GM18507 (cell line): ENCODE data around the gene ZBTB17.
A peak's percentile ranks its signal among the peaks of the same experiment; 100 is the strongest.
"Not testable (repeated sequence)": the region's sequence is repeated elsewhere in the genome, so short reads cannot be mapped to it uniquely, and the experiment has no call there.

Experiments used
- DNase-seq: peaks from one replicate; pipeline ENCODE4 v3.0.0; 2011; ENCODE audit warnings: low read depth; ENCODE audit not compliant: insufficient read length; ENCODE audit errors: extremely low spot score
- FAIRE-seq: peaks from 2 replicates; lab custom pipeline; 2011; peaks lifted over from hg19 to GRCh38; lab: Jason Lieb, UNC

ZBTB17 gene

DNA sequence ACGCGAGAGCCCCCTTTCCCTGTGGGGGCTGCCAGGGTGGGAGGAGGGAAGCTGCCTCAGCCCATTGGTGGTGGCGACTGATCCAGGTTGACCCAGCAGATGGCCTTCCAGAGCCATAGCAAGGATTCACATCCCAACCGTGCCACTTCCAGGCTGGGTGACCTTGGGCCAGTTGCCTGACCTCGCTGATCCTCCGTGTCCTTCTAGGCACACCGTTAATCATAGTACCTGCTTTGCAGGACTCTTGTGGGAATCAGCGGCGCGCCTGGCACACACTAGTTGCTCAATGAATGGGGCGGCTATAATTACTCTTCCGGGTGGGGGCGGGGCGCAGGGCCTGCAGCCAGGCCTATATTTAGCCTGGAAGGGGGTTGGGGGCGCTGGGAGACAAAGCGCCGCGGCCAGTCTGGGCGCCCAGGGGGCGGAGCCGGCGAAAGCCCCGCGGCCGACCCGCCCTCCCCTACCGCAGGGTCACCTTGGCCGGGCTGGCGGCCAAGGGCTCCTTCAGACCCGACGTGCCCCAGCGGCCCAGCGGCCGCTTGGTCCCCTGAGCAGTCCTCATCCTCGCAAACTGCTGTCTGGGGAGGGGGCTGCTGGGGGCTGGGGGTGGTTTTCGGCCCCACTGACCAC lies 36.8 kb upstream of the ZBTB17 start:
- FAIRE-seq (peak; percentile 56), DNase-seq (no peak)

DNA sequence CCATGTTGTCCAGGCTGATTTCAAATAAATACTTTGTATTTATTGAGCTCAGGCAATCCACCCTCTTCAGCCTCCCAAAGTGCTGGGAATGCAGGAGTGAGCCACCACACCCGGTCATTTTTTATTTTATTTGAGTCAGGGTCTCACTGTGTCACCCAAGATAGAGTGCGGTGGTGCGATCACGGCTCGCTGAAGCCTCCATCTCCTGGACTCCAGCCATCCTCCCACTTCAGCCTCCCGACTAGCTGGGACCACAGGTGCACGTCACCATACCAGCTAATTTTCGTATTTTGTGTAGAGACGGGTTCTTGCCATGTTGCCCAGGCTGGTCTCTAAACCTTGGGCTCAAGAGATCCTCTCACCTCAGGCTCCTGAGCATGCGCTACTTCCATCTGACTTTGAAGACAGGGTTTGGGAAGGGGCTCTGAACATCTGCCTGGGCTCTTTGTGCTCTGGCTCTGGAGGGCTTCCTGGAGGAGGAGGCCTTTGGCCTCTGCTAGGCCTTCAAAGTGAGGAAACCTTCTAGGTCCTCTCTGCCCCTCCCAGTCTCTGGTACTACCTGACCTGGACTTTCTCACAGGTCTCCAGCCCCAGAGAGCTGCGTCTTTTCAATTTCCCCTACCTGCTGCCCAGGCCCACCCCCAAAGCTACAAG lies 36.2 kb upstream of the ZBTB17 start:
- FAIRE-seq (no peak), DNase-seq (no peak)

DNA sequence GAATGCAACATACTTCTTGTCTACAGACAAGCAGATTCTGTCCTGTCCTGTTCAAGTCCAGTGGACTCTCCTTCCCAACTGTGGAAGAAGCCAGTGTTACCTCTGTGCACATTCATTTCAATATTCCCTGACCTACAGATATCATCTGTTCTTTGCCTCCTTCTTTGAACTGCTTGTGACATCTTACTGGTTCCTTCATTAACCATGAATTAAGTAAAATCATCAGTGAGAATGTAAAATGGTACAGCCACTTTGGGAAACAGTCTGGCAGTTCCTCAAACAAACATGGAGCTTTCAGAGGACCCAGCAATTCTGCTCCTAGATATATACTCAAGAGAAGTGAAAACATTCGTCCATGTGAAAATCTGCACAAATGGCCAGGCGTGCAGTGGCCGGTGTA lies 34.9 kb upstream of the ZBTB17 start:
- DNase-seq: no peak
- no peak for FAIRE-seq

DNA sequence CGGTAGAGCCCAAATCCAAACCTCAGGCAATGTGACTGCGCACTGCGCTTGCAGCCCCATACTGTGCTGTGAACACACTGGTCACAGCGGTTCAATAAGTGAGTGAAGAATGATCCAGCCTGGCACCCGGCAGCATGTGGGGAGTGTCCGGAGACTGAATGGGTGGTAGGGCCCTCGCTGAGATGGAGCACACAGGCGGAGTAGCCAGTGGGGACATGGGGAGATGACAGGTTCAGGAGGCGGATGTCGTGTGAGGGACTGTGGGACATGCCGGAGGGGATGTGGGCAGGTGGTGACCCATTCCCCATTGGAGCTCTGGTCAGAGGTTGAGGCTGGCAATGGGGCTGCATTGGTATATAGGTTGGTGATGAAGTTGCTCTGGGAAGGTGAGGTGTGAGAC lies 33.8 kb upstream of the ZBTB17 start:
- DNase-seq (no peak), FAIRE-seq (no peak)

DNA sequence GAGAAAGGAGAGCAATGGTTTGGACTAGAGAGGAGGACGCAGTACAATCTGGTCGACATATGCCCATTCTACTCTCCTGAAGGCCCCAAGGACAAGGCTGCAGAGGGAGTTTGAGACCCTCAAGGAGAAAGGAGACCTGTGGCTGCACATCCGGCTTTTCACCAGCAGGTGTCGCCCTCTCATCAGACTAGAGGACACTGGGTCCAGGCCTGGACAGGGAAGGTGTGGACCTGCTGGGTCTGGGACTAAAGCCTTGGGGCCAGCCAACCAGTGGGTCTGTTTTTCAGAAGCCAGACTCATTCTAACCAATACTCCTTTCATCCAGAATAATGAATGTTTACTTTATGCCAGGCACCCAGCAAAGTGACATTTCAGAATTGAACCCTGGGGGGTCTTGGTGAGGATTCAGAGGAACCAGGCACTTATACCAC lies 33.1 kb upstream of the ZBTB17 start:
- DNase-seq (no peak), FAIRE-seq (peak; percentile 88)

DNA sequence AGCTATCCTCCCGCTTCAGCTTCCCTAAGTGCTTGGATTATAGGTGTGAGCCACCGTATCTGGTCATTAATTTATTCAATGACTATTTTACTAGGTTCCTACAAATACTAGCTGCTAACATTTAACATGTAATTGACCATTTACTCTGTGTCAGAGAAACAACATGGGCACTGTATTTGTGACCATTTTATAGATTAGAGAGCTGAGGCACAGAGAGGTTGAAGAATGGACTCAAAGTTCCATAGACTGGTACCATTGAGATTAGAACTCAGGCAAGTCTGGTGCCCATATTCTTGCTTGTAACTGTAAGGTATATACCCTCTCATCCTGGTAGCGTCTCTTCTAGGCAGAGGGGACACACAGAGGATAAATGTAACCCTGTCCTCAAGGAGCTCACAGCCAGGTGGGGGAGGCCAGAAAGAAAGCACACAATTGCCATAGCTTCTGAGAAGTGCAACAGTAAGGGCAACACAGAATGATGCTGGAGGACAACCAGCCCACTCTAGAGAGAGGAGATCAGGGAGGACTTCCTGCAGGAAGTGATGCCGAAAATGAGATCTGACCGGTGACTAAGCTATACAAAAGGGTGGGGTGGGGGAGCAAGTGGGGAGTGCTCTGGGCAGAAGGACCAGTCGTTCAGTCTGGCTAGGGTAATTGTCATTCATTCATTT lies 31.9 kb upstream of the ZBTB17 start:
- no peak for FAIRE-seq
- no peak for DNase-seq

DNA sequence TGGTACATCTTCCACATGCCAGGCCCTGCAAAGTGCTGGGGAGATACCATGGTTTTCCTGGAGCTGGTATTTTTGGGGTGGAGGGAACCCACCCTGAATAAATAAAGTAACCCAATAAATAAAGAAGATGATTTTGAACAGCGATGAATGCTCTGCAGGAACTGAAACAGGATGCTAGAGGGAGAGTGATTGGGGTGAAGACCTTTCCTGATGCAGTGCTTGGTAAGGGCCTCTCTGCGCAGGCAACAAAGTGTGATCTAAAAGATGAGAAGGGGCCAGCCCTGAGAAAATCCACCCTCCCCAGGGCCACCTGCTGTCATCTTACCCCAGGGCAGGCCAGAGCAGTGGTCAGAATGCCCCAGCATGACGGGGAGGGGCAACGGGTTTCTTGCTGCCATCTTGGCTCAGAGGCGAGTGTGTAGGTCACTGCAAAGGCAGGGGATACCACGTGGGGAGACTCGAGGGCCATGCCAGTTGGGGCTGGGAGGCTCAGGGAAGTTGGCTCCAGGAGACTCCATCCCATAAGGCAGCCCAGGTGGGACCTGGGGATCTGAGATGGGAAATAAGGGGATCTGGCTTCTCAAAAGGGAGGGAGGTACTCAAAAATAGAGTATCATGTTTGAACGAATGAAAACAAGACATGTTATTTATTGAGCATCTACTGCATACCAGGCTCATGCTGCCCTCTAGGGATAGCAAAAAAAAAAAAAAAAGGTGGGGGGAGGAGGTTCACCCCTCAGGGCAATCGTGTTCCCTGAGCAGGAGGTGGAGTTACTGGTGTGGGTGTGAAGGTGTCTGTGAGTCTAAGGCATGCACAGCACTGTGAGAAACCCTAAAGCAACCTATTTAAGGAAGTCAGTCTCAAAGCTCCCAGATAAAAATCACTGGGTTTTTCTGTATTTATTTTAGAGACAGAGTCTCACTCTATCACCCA lies 30.9 kb upstream of the ZBTB17 start:
- DNase-seq (no peak), FAIRE-seq (peak; percentile 44)

DNA sequence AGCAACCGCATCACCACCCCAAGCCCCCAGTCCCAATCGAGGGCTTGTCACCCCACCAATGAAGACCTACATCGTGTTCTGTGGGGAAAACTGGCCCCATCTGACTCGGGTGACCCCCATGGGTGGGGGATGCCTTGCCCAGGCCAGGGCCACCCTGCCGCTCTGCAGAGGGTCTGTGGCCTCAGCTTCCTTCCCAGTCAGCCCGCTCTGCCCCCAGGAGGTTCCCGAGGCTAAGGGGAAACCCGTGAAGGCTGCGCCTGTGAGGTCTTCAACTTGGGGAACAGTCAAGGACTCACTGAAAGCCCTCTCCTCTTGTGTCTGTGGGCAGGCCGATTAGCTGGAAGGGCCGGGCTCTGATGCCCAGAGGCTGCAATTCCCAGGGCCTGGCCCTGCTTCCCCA lies 30.1 kb upstream of the ZBTB17 start:
- DNase-seq: no peak
- FAIRE-seq: no peak

DNA sequence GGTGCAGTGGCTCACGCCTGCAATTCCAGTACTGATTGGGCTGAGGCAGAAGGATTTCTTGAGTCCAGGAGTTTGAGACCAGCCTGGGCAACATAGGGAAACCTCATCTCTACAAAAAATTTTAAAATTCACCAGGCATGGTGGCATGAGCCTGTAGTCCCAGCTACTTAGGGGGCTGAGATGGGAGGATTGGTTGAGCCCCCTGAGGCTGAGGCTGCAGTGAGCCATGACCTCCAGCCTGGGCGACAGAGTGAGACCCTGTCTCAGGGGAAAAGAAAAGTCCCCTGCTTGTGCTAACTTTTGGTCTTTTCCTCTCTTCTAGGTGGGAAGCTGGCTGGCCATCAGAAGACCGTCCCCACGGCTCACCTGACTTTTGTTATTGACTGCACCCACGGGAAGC lies 29.7 kb upstream of the ZBTB17 start:
- FAIRE-seq: no peak

DNA sequence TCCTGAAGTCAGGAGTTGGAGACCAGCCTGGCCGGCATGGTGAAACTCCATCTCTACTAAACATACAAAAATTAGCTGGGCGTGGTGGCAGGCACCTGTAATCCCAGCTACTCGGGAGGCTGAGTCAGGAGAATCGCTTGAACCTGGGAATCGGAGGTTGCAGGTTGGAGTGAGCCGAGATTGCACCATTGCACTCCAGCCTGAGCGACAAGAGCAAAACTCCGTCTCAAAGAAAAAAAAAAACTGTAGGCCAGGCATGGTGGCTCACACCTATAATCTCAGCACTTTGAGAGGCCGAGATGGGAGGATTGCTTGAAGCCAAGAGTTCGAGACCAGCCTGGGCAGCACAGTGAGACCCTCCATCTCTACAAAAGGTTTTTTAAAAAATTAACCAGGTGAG lies 25.4 kb upstream of the ZBTB17 start:
- FAIRE-seq, DNase-seq: not testable (repeated sequence)

More for the DNA sequence above, 29.7 kb upstream of the ZBTB17 start:
- DNase-seq: no peak

DNA sequence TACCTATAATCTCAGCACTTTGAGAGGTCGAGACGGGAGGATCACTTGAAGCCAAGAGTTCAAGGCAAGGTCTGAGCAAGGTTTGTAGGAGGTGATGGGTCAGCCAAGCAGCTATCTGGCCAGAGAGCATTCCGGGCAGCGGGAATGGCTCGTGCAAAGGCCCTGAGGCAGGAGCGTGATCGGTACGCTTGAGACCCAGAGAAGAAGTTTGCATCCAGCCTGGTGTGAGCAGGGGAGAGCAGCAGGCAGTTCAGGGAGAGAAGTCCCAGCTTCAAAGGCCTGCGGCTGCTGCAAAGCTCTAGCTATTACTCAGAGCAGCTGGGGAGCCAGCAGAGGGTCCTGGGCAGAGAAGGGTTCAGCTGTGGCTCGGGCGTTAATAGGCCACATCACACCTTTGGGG lies 23.0 kb upstream of the ZBTB17 start:
- no peak for FAIRE-seq

DNA sequence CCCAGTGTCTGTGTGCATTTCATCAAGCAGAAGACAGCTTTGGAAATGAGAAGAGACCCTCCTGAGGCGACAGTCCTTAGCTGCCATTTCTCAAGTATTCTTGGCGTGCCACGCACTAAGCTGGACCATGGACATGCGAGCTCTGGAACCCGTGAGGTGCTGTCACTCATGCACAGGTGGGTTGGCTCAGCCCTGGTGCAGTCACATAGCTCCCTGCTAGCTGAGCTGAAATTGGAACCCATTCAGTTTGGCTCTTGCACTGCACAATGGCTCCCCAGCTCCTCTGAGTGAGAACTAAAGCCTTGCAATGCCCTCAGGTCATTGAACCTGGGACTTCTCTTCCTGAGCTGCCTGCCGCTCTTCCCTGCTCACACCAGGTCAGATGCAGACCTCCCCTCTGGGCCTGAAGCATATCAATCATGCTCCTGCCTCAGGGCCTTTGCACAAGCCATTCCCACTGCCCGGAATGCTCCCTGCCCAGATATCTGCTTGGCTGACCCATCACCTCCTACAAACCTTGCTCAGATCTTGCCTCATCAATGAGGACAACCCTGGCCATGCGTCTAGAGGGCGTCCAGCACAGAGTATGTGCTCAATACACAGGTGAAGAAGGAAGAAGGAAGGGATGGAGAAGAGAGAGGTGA lies 21.9 kb upstream of the ZBTB17 start:
- FAIRE-seq: no peak

More for the DNA sequence above, 23.0 kb upstream of the ZBTB17 start:
- no peak for DNase-seq

DNA sequence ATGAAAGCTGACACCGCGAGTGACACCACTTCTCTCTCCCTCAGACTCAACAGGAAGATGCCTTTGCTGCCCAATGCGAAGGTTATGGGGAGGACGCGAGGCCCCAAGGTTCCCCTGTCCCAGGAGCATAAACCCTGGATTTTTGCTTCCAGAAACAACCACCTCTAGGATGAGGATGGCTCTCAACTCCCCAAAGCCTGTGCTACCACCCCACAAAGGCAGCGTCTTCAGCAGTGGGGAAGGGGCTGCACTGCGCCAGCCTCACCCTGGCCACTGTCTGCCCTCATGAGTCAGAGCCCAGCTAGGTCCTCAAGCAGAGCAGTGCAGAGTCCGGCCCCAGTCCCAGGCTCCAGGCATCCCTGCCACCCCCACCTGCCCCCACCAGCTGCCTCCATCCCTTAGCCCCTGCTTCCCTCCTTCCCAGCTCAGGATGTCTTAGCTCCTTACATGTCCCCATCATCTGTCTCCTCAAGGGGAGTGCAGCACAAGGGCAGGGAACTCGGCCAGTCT lies 21.2 kb upstream of the ZBTB17 start:
- no peak for FAIRE-seq
- DNase-seq: no peak

More for the DNA sequence above, 21.9 kb upstream of the ZBTB17 start:
- no peak for DNase-seq

DNA sequence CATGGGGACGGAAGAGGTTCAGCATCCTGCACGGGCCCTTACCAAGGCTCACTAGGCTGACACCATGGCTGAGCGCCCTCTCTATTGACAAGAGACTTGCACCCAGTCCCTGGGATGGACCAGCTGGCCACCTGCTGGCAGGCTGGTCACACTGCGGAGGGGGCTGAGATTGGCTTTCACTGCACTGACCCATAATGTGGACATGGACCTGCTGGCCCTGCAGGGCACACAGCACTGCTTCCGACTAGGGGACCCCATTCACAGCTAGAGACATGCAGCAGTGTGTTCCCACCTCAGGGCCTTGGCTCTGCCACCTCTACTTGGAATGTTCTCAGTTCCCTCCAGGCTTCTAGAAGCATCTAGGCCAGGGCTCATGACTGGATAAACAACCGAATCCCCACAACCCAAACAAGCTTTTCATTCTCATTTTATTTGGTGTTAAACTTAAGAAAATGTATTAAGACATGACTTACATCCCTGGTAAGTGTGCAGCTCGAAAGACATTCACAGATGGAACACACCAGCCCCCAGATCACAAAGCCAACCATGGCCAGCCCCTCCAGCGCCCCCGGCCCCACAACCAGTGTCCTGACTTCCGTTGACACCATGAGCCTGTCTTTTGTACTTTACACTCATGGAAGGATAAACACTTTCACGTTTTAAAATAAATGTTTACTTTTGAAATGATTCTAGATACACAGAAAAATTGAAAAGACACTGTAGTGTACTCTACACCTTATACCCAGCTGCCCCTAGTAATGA lies 18.9 kb upstream of the ZBTB17 start:
- no peak for DNase-seq
- FAIRE-seq: peak; percentile 52

DNA sequence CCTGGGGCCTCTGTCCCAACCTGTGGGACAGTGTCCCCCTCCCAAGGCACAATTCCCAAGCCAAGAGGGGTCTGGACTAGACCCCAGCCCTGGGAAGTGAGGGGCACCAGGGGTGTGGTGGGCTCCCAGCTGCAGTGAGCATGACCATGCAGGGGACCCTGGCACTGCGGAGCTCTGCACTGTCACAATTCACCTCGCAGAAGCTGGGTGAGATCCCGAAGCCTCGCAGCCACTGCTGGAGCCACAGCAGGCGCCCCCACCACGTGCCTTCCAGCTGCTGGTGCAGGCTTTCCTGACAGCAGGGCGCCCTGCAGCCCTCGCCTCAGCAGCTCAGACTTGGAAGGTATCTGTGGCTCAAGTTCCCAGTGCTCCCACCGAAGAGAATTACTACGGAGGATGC lies 18.2 kb upstream of the ZBTB17 start:
- DNase-seq (no peak), FAIRE-seq (no peak)

DNA sequence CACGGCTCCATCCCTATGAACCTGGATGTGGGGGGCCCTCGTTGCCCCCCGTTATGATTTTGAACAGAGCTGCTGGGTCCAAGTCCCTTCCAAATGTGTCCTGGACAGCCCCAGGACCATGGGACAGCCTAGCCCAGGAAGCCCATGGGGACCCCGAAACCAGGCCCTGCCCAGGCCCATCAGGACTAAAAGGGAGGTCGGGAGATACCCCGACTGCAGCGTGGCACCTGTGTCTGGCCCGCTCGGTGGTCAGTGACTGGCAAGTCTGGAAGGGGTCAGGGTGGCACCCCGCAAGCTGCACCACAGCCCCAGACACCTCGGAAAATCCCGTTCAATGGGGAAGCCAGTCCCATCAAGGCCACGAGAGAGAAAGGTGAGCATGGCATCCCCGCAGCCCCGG lies 17.8 kb upstream of the ZBTB17 start:
- DNase-seq (no peak), FAIRE-seq (no peak)

DNA sequence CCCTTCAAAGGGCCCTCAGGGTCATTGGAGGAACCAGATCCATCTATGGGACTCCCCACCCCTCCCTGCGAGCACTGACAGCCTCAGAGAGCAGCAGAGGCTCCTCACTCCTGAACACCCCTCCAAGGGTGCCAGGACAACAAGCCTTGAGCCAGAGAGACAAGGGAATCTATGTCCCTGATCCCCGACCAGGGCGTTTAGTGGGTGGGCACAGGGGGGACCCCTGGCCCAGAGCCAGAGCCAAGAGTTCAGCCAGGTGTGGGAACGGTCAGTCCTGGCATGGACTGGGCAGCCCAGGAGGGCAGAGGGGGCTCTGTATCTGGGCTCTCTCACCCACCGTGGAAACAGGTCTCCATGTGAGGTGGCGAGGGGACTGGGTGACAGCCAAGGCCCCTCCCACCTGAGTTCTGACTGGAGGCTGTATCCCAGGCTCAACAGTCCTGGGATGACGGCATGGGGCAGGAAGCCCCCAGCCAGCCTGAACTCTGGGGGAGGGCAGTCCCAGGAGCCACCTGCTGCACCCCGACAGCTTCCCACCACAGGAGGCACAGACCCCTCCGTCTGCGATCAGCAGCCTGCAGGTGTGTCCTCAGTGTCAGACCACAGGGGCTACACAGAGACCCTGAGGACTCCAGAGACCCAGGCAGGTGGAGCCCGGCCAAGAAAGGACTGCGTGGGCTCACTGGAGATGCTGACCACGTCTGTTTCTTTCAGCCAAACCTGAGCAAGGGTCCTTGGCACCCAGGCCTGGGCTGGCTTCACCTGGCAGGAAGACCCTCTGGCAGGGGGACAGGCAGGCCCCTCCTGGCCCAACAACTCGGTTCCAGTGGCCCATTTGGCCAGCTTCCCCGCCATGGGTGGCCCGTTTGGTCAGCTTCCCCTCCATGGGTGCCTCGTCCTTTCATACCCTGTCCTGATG lies 16.9 kb upstream of the ZBTB17 start:
- FAIRE-seq: no peak
- DNase-seq: no peak

DNA sequence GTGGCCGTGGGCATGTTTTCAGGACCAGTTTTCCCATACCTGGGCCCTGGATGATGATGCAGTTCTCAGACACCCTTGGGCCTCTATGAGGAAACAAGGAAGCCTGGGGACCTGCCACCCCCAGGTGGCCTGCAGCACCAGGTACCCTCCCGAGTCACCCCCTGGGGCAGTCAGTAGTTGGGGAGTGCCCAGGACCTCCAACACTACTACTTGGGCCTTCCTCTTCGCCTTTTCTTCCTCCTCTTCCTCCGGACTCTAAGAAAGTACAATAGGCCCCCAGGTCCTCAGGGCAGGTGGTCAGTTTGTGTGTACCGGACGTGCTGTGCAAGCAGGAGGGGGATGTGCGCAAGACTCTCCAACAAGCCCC lies 16.3 kb upstream of the ZBTB17 start:
- no peak for FAIRE-seq
- DNase-seq: no peak
